Progenitor cell of endocrine pancreas (in vitro differentiated cells): Measurements from ENCODE around the gene TDRKH. TPM values are rescaled to one million over a fixed set of nuclear protein-coding genes. Genes with fewer than 3 reads are reported as not detected.

Experiments used
- DNase-seq: peaks from one replicate; pipeline ENCODE4 v3.0.0; 2021; ENCODE audit warnings: low spot score; ENCODE audit not compliant: unreplicated experiment
- H3K27ac Mint-ChIP-seq: 2 replicates; pipeline ENCODE4 v1.8.0; 2021; ENCODE audit warnings: mild to moderate bottlenecking, moderate library complexity, mixed read lengths
- H3K27me3 Mint-ChIP-seq: 2 replicates; pipeline ENCODE4 v1.8.0; 2021; ENCODE audit warnings: mixed read lengths
- H3K36me3 Mint-ChIP-seq: 2 replicates; pipeline ENCODE4 v1.8.0; 2022; ENCODE audit warnings: mixed read lengths; ENCODE audit not compliant: insufficient read depth
- H3K4me1 Mint-ChIP-seq: 2 replicates; pipeline ENCODE4 v1.8.0; 2021; ENCODE audit warnings: low read depth, mixed read lengths
- H3K4me3 Mint-ChIP-seq: 2 replicates; pipeline ENCODE4 v1.8.0; 2021; ENCODE audit warnings: low read depth, mild to moderate bottlenecking, moderate library complexity, mixed read lengths
- H3K9me3 Mint-ChIP-seq: 2 replicates; pipeline ENCODE4 v1.8.0; 2021; ENCODE audit warnings: low read depth, mixed read lengths
- long read RNA-seq: library from polyadenylated mRNA; unstranded; transcript quantifications from one replicate; pipeline ENCODE4 v2.0.0, GENCODE V29; 2020
- total RNA-seq: library from RNA; stranded (reverse); gene quantifications from 2 replicates; pipeline ENCODE4 v1.2.1, GENCODE V29; 2021
- TF ChIP-seq, protein P1 (sequence below): fragments of 200-600 bp; sonication (generic); IDR thresholded peaks from one replicate; pipeline ENCODE4 v1.5.0; 2021; ENCODE audit warnings: antibody characterized with exemption, mild to moderate bottlenecking; ENCODE audit not compliant: unreplicated experiment

TDRKH gene, protein sequence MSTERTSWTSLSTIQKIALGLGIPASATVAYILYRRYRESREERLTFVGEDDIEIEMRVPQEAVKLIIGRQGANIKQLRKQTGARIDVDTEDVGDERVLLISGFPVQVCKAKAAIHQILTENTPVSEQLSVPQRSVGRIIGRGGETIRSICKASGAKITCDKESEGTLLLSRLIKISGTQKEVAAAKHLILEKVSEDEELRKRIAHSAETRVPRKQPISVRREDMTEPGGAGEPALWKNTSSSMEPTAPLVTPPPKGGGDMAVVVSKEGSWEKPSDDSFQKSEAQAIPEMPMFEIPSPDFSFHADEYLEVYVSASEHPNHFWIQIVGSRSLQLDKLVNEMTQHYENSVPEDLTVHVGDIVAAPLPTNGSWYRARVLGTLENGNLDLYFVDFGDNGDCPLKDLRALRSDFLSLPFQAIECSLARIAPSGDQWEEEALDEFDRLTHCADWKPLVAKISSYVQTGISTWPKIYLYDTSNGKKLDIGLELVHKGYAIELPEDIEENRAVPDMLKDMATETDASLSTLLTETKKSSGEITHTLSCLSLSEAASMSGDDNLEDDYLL
- 16.3 and 16.5 TPM in 2 replicates for total RNA-seq
- long read RNA-seq, transcript TDRKH-207 (13 exons, 2,768 nt) = major isoform, 12 of 52 reads
- long read RNA-seq, transcript TDRKH-203 (13 exons, 2,824 nt) = minor isoform, 10 of 52 reads
- long read RNA-seq, partial matches to known transcripts = 3 of 52 reads
- long read RNA-seq, other reads (novel, unspliced or antisense) = 27 of 52 reads

DNA sequence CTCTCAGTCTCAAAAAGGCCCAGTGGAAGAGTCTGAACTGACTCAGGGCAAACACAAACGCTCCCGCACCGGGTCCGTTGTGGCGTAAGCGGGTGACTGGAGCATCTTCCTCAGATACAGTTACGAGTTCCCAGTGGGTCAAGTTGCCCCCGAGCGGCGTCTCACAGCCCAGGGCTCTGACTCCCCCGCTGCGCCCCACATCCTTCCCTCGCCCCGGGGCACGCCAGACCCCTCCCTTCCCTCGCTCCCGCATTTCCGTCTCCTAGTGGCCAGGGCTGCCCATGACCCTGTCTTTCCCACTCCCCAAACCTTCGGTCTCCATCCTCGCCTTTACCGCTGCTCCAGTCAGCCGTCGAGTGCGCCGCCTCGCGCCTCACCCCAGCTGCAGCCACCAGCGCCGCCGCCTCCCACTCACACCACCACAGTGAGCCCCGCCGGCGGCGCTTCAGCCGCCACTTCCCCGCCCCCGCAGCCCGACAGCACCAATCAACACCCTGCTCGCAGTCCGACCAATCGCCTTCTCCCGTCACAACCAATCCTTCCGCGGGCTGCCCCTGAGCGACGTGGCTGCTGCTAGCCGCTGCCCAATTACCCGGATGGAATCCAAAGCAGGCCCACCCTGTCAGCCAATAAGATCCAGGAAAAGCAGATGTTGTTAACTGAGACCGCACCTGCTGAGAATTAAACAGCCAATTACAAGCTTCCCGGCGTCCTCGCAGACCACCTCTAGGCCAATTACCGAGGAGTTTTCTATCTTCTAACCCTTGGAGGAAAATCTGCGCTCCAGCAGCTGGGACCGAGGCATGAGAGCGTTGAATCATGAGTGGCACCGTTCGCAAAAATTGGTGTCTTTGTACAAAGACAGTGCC is at the start of gene TDRKH:
Gene TDRKH (minus strand): TSS at position 430 of the 869 bp plus-strand sequence. CDS start 7,478 bp downstream, outside the sequence.
- Mint-ChIP-seq H3K27ac (peak within 1 kb of the TSS; percentile 96), H3K9me3 (no peaks in the 10 kb centered on the region), H3K4me1 (peaks cover 7% of the 10 kb centered on the region), H3K27me3 (no peaks in the 10 kb centered on the region), H3K36me3 (no peaks in the 10 kb centered on the region), H3K4me3 (peak within 1 kb of the TSS; percentile 86)
- peak; percentile 95 for DNase-seq
- TF ChIP-seq, protein P1, sequence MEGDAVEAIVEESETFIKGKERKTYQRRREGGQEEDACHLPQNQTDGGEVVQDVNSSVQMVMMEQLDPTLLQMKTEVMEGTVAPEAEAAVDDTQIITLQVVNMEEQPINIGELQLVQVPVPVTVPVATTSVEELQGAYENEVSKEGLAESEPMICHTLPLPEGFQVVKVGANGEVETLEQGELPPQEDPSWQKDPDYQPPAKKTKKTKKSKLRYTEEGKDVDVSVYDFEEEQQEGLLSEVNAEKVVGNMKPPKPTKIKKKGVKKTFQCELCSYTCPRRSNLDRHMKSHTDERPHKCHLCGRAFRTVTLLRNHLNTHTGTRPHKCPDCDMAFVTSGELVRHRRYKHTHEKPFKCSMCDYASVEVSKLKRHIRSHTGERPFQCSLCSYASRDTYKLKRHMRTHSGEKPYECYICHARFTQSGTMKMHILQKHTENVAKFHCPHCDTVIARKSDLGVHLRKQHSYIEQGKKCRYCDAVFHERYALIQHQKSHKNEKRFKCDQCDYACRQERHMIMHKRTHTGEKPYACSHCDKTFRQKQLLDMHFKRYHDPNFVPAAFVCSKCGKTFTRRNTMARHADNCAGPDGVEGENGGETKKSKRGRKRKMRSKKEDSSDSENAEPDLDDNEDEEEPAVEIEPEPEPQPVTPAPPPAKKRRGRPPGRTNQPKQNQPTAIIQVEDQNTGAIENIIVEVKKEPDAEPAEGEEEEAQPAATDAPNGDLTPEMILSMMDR = peak; percentile 43

DNA sequence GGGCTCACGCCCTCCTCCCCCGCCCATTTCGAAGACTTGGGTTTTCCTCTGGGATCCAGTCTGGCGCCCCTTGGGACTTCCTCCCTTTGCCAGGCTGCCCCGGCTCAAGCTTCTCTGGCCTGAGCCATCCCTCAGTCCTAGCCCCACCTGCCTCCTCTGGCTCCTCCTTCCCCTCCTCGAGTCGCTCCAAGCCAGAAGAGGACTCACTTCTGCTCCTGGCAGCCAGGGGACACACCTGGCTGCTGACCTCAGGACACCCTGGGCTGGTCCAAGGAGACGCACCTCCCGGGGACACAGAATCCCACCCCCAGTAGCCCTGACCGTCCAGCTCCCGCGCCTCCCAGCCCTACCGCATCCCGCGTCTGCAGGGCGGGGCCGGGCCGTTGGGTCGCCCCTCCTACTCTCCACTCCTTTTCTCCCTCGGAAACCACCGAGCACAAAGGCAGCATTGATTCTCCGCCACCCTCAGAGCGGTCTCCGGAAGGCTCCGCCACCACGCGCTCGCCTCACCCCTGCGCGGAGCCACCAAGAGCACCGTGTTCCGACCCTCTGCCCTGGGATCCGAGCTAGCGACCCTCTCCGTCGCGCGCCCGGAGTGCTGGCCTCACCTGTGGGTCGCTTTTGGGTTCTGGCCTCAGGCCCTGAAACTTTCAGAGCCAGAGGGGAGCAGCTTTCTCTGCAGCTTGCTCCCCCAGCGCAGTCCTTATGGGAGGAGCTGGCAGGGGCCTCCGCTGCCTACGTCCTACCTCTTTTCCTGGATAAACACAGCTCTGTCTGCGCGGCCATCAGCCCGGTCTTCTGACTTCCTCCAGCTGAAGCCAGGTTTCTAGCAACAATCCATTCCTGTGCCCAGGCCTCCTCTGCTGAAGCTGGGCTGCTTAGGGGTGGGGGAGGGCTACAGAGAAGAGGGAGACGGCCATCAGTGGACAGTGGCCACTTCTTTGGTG is 49.4 kb upstream of the TDRKH start, which contains the start of gene C2CD4D:
Gene C2CD4D (minus strand): TSS at position 364 of the 947 bp plus-strand sequence. CDS start 831 bp downstream, outside the sequence.
- peak within 1 kb of the TSS; percentile 98 for H3K27ac Mint-ChIP-seq
- H3K36me3 Mint-ChIP-seq = no peaks in the 10 kb centered on the region
- peaks cover 28% of the 10 kb centered on the region for H3K27me3 Mint-ChIP-seq
- H3K4me1 Mint-ChIP-seq = peaks cover 21% of the 10 kb centered on the region
- peak within 1 kb of the TSS; percentile 78 for H3K4me3 Mint-ChIP-seq
- no peaks in the 10 kb centered on the region for H3K9me3 Mint-ChIP-seq
- peak; percentile 62 for DNase-seq
- TF ChIP-seq, protein P1 = no peak

DNA sequence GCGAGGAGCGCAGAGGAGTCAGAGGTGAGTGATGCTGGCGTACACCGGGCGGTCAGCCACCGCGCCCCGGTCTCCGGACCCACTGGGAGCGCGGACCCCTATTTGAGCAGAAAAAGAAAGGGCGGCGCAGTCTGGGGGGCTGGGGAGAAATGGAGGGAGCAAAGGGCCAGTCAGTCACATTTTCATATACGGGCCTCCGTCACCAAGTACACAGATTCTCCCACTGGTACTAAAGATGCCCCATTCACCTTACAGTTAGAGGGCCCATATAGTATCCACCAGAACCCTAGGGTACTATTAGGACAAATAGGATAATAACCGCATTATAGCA is 48.7 kb upstream of the TDRKH start:
- H3K4me1 Mint-ChIP-seq = peaks cover 21% of the 10 kb centered on the region
- H3K36me3 Mint-ChIP-seq = no peaks in the 10 kb centered on the region
- H3K27ac Mint-ChIP-seq = peak overlapping the region; percentile 84
- TF ChIP-seq, protein P1 = no peak
- H3K27me3 Mint-ChIP-seq = peaks cover 28% of the 10 kb centered on the region
- peak overlapping the region; percentile 78 for H3K4me3 Mint-ChIP-seq
- DNase-seq = no peak
- no peaks in the 10 kb centered on the region for H3K9me3 Mint-ChIP-seq

DNA sequence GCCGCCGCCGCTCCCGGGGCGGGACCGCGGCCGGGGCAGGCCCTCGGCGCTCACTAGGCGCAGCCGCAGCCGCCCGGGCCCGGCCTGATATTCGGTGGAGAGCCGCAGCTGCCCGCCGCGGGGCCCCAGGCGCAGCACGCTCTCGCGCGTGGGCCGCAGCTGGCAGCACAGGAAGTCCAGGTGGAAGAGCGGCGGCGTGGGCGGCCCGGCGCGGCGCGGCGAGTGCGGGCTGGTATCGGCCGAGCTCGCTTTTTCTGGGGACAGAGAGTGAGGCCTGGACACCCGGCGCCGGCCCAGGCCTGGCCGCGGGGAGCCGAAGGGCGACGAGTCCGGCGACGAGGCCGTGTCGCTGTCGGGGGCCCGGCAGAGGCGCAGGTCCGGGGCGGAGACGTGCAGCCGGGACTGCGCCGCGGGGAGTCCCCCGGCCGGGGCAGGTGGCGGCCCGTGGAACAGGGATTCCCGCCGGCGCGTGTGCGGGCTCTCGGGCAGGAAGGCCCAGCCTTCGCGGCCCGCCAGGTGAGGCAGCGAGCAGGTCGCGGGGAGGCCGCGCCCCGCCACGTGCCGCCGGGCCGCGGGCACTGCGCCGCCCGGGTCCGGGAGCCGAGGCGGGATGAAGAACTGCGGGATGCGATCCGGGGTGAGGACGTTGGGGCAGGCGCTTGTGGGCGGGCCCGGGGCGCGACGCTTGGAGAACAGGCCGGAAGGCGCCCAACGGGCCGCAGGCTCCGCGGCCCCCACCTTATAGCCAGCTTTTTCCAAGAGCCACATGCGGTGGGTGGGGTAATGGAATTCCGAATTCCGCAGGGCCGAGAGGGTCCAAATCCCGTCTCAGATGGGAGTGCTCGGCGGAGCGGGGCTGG is 48.2 kb upstream of the TDRKH start:
- peaks cover 21% of the 10 kb centered on the region for H3K4me1 Mint-ChIP-seq

More for the DNA sequence above, 48.2 kb upstream of the TDRKH start:
- Mint-ChIP-seq H3K27ac (peak overlapping the region; percentile 84), H3K4me3 (peak overlapping the region; percentile 52), H3K9me3 (no peaks in the 10 kb centered on the region), H3K36me3 (no peaks in the 10 kb centered on the region), H3K27me3 (peaks cover 28% of the 10 kb centered on the region)
- TF ChIP-seq, protein P1 = no peak
- DNase-seq = no peak
